Raji (cell line): Measurements from ENCODE around the gene TRAPPC3.

Experiments used
- POLR2A ChIP-seq: IDR thresholded peaks from 2 replicates; pipeline ENCODE4 v1.6.1; 2011; ENCODE audit warnings: low read depth, low read length, control low read depth; ENCODE audit not compliant: insufficient read depth

TRAPPC3 gene

DNA sequence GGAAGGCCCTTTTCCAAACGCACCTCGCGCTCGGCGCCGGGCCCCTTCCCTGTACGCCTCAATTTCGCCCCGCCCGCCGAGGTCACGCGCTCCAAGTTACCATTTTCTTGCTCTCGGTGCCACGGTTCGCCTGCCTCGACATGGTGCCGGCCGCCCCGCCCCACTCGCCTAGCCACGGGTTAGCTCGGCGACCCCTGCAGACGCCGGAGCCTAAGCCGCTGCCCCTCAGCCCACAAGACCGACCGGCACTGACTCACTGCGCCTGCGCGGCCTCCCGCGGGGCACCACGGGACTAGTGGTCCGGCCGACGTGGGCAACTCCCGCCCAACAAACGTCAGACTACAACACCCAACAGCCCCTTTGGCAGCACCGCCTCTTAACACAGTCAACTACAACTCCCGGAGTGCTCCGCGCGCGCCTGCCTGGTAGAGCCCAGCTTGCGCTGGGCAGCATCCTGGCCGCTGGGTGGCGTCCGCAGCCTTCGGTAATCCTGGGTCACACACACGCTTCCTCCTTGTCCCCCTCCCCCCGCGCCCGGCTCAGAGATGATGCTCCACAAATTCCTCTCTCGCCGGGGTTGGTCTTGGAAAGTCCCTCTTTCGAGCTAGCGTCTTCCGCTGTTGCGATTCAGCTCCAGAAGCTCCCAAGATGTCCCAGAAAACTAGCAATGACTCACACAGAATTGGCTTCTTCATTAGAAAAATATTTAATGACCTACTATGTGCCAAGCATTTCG, at the start of gene TRAPPC3:
TRAPPC3 (minus strand) TSS at position 250 of the 736 bp plus-strand sequence; CDS start at position 142, 108 bp downstream.
- peak; percentile 93 for TF ChIP-seq POLR2A

DNA sequence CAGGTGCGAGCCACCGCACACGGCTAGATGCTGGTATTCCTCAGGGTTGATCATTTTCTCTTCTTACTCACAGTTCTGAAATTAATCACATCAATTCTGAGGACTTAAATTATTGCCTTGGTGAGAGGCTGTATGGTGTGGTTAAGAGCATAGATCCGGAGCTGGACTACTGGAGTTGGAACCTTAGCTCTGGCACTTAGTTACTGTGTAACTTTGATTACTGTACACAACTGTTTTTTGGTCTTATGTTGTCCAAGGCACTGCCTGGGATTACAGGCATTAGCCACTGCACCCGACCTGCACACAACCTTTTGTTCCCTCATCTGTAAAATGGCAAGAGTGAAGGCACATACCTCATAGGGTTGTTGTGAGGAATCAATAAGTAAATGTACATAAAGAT, 49.4 kb upstream of the TRAPPC3 start:
- no peak for TF ChIP-seq POLR2A

DNA sequence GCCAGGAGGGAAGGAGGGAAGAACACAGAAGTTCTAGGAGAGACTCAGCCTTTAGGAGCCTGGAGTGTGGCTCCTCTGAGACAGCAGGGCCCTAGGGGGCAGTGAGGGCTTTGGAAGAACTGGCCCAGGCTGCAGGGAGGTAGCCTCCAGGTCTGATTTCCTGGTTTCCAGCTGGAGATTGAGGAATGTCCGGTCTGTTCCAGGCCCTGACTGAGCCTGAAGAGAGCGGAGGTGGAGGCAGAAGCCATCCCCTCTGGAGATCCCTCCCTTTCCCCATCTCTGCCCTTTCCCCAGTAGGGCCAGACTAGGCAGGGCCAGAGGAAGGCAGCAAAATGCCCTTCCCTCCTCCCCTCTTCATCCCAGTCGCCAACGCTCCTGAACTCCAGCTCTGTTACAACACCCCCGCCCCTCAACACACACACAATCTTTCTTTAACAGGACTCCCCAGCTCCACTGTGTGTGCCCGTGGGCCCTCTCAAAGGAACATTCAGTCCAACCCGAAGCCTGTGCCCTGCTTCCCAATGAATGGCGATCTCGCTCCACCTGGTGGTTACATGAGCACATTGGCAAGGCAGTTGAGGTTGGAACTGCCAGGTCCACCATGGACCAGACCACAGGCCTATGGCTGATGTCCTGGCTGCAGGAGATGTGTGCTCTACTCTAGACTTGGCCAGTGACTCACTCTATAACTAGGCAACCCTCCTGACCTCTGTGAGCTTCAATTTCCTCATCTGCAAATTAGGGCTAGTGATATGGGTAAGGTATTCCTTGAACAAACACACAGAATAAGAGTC, 38.7 kb upstream of the TRAPPC3 start:
- no peak for TF ChIP-seq POLR2A

DNA sequence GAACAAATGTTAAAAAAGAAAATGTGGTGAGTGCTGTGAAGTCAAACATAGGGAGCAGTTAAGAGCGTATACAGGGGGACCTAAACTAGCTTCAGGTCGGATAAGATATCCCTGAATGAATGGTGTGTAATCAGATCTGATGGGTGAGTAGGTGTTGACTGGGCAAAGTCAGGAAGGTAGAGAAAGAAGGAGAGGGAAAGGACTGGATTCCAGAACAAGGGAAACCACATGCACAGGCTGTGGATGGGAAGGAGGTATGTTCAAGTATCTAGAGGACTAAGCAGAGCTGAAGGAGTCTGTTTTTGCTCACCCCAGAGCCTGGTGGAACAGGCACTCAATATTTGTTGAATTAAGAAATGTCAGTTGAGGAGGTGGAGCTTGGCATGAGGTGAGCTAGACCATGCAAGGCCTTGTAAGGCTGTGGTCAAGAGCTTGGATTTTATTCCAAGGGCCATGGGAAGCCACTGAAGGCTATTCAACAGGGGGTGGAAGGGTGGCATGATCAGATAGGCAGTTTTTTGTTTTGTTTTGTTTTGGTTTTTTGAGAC, 34.1 kb upstream of the TRAPPC3 start:
- no peak for TF ChIP-seq POLR2A

DNA sequence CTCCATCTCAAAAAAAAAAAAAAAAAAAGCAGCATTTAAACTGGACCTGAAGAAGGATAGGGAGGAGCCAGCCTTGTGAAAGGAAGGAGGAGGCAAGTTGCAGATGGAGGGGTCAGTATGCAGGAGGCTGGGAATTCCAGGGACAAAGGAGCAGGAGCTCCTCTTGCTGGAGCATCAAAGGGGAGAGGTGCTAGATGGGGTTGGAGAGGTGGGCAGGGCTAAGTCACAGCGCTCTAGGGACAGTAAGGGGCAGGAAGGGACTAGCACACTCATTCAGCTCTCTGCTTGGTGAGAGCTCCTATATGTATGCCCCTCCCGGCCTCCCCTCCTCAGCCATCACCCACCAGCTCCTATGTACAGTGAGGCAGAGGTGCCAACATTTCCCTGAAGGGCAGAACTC, 33.4 kb upstream of the TRAPPC3 start:
- no peak for TF ChIP-seq POLR2A

DNA sequence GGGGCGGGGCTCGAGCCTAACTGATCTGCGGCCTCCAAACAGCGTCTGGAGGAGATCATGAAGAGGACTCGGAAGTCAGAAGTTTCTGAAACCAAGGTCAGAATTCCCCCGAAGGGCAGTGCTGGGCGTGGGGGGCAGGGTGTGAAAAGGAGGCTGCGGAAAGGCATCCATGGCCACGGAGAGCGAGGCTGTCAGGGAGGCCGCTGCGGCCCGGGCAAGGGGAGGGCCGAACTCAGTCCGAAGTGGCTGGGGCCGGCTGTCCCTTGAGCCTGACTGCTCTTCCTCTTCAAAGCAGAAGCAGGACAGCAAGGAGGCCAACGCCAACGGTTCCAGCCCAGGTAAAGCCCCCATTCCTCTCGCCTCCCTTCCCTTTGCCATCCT, 29.9 kb upstream of the TRAPPC3 start:
- TF ChIP-seq POLR2A: no peak

DNA sequence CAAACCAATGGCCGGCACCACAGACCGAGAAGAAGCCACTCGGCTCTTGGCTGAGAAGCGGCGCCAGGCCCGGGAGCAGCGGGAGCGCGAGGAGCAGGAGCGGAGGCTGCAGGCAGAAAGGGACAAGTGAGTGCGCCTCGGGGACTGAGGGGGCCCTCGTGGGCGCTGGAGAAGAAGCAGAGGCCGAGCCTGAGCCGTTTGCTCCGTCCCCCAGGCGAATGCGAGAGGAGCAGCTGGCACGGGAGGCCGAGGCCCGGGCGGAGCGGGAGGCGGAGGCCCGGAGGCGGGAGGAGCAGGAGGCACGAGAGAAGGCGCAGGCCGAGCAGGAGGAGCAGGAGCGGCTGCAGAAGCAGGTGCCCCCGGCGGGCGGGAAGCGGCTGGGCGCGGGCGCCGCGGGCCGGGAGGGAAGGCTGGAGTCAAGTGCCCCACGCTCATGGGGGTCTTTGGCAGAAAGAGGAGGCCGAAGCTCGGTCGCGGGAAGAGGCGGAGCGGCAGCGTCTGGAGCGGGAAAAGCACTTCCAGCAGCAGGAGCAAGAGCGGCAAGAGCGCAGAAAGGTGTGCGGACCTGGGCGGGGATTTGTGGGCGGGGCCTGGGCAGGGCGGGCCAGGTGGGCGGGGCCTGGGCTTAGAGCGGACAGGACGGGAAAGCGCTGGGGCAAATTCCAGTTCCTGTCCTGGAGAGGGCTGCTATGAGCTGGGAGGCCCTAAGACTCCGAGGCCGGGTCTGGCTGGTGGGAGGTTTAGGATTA, 29.4 kb upstream of the TRAPPC3 start:
- no peak for TF ChIP-seq POLR2A

DNA sequence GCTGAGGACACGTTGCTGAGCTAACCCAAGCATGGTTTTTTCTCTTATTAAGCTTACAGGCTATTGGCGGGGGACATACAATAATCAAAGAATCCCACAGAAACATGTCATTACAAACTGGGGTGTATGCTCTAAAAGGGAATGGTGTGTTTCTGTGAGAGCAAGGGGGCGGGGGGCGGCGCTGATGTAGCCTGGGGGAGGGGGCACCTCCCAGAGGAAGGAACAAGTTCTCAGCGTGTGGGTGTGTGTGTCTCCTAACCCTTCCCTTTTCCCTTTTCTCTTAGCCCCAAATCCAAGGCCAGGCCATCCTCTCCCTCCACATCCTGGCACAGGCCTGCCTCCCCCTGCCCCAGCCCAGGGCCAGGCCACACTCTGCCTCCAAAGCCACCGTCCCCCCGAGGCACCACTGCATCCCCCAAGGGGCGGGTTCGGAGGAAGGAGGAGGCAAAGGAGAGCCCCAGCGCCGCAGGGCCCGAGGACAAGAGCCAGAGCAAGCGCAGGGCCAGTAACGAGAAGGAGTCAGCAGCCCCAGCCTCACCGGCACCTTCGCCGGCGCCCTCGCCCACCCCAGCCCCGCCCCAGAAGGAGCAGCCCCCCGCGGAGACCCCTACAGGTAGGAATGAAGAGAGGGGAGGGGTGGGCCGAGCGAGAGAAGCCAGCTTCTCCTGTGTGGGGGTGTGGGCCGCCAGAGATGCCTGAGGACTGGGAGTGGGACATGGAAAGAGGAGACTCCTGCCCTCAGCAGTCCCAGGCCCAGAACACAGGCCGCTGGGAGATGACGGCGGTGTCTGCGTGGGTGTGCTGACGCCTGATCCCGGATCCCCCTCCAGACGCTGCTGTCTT, 28.5 kb upstream of the TRAPPC3 start:
- TF ChIP-seq POLR2A: no peak

DNA sequence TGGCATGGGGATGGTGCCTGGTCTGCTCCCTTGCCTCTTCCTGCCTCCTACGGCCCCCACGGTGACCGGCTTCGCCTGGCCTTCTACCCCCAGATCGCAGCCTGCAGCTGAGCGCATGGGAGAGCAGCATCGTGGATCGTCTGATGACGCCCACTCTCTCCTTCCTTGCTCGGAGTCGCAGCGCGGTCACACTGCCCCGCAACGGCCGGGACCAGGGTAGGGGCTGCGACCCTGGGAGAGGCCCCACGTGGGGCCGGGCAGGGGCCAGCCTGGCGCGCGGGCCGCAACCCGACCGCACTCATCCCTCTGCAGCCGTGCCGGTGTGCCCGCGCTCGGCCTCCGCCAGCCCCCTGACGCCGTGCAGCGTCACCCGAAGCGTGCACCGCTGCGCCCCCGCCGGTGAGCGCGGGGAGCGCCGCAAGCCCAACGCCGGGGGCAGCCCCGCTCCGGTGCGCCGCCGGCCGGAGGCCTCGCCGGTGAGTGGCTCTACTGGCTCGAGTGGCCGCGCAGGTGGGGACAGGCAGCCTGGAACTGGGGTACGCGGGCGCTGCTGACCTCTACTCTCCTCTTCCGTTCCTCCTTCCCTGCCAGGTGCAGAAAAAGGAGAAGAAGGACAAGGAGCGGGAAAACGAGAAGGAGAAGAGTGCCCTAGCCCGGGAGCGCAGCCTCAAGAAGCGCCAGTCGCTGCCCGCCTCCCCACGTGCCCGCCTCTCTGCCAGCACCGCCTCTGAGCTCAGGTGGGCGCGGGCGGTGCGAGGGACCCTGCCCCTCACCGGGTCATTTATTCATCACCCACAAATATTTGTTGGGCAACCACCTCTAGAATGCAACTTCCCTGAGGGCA, 27.0 kb upstream of the TRAPPC3 start:
- no peak for TF ChIP-seq POLR2A

DNA sequence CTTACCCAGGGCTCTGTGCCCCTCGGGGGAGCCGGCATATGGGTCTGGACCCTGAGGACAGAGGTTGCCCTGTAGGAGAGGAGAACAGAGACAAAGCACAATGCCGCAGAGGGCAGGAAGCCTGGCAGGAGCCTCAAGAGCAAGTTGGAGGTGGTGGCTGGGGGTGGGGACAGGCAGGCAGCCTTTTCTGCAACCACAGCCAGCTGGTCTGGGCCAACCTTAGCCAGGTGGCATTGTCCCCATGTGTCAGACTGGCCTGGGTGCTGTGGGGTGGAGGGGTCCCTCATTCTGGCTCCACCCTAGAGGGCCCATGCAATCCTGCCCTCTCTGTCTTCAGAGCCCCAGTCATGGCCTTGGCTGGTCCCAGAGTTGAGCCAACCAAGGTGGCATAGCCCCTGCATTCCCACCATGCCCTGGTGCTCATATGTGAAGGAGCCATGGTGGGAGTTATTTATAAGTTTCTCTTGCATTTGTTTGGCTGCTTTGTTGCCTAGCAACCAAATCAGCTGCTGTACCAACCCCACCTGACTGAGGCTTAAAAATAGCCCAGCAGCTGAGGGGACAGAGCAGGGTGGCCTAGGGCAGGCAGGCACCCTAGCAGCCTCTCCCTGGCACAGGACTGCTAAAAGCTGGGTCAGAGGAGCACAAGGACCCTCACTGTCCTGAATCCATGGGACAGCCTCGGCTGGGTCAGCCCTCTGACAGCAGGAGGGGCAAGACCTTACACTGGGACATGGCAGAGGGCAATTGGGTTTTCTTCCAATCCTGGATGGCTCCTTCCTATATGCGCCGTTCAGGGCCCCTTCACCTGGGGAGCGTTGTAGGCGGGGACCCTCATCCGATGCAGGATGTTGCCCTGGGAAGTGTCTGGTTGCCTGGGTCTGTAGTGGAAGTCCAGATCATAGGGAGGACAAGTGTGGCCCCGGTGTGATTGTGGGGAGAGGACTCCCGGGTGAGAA, 26.1 kb upstream of the TRAPPC3 start:
- no peak for TF ChIP-seq POLR2A

DNA sequence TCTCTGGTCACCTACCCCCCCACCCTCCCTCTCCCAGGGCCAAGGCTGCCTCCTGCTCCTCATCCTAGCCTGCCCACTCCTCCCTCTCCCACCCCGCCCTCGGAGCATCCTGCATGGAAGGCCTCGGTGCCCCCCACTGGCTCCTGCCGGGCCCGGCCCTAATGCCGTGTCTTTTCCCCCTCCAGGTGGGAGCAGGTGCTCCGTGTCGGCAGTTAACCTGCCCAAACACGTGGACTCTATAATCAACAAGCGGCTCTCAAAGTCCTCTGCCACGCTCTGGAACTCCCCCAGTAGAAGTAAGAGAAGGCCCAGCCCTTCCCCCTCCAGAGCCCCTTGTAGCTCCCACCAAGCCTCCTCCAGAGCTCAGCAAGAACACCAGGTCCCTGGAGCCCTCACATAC, 25.4 kb upstream of the TRAPPC3 start:
- no peak for TF ChIP-seq POLR2A

DNA sequence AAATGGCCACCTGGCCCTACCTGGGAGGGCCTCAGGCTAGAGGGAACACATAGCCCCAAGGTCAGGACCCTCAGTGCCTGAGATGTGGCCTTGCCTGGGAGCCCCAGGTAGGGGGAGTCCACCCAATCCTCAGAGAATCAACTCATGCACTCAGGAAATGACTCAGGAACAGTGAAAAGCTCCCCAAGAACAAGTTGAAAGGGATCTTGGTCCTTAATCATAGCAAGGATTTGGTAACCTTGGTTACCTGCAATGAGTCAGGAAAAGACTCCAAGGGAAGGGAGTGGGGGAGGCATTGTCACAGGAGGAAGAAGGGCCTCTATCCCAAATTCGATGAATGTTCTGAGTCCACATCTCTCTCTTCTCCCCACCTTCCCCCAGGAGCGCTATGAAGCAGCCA, 23.7 kb upstream of the TRAPPC3 start:
- TF ChIP-seq POLR2A: no peak
